GM12892 (cell line): Measurements from ENCODE around the gene BCKDHB.

Experiments
- POLR2A ChIP-seq: IDR thresholded peaks from 2 replicates; pipeline ENCODE4 v1.6.1; 2011; ENCODE audit warnings: low read depth, low read length, control low read depth
- POLR2AphosphoS5 ChIP-seq: IDR thresholded peaks from 2 replicates; pipeline ENCODE4 v1.6.1; 2011; ENCODE audit warnings: low read depth, low read length, control low read depth
- TAF1 ChIP-seq: IDR thresholded peaks from 2 replicates; pipeline ENCODE4 v1.6.1; 2011; ENCODE audit warnings: low read depth, mild to moderate bottlenecking, control low read depth, low read length, borderline replicate concordance

DNA sequence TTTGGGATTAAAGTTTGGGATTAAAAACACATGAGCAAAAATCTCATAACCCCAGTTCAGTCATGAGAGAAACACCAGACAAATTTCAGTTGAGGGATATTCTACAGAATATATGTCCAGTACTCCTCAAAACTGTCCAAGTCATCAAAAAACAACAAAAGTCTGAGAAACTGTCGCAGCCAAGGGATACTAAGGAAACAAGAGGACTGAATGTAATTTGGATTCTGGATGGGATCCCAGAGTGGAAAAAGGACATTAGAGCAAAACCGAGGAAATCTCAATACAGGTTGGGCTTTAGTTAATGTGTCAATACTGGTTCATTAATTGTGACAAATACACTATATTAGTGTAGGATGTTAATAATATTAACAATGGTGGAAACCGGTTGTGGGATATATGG, 219.3 kb downstream of the BCKDHB start:
- TF ChIP-seq POLR2A (no peak), POLR2AphosphoS5 (no peak), TAF1 (no peak)
